Retinal pigment epithelial cell (primary cell): ENCODE measurements around the gene ZNF292.

Experiments
- DNase-seq: peaks from one replicate; pipeline ENCODE4 v3.0.0-alpha.2; 2010; ENCODE audit warnings: low read depth
- H3K4me3 ChIP-seq: 2 replicates; pipeline ENCODE4 v1.5.1; 2011; ENCODE audit warnings: mild to moderate bottlenecking, low read length, control low read depth, moderate library complexity
- TF ChIP-seq, protein P1 (sequence below): conservative IDR thresholded peaks from 2 replicates; pipeline ENCODE4 v1.5.1; 2011; ENCODE audit warnings: low read depth, low read length, control low read depth, inconsistent platforms

The ZNF292 gene

GRCh38 chr6:87261534-87261933, 106.2 kb downstream of the ZNF292 start:
- TF ChIP-seq, protein P1, sequence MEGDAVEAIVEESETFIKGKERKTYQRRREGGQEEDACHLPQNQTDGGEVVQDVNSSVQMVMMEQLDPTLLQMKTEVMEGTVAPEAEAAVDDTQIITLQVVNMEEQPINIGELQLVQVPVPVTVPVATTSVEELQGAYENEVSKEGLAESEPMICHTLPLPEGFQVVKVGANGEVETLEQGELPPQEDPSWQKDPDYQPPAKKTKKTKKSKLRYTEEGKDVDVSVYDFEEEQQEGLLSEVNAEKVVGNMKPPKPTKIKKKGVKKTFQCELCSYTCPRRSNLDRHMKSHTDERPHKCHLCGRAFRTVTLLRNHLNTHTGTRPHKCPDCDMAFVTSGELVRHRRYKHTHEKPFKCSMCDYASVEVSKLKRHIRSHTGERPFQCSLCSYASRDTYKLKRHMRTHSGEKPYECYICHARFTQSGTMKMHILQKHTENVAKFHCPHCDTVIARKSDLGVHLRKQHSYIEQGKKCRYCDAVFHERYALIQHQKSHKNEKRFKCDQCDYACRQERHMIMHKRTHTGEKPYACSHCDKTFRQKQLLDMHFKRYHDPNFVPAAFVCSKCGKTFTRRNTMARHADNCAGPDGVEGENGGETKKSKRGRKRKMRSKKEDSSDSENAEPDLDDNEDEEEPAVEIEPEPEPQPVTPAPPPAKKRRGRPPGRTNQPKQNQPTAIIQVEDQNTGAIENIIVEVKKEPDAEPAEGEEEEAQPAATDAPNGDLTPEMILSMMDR: no peak
- no peak for DNase-seq
- no peak overlapping the region for H3K4me3 ChIP-seq

DNA sequence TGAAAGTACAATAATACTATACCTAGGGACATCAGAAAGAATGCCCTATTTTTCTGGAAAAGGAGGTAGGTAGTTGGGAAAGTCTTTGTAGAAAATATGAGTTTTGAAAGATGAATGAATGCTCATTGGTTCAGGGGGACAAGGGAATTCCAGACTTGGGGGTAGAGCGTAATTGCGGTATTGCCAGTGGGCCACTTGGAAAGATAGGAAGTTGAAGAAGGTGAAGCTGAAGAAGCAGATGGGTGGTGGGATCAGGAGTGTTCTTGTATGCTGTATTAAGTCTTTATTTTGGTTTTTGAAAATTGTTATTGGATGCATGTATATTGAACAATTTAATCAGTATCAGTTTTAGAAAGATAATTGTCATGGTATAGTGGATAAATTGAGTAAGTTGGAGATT, 109.1 kb downstream of the ZNF292 start:
- DNase-seq: no peak
- TF ChIP-seq, protein P1: no peak
- H3K4me3 ChIP-seq: no peak overlapping the region

DNA sequence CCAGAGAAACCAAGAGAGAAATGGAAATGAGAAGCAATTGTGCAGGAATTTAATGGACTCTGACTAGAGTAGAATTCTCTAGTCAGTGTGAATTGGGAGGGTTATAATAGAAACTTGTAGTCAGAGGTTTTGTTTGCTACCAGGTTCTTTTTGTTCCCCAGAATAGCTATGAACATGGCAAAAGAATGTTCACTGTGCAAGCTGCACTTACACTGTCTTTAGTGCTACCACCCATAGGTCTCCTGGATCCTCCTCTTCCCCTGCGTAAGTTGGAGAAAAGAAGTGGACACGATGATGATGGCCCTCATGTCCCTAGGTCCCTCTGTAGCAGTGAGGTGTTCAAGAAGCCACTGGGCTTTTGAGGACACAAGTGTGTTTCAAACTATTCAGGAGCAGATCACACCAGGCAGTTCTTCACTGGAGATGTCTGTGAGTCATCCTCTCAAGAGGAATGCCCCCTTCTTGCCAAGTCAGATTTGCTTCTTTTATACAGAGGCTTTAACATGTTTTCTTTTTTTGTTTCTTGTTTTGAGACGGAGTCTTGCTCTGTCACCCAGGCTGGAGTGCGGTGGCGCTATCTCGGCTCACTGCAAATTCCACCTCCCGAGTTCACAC, 119.4 kb downstream of the ZNF292 start:
- no peak overlapping the region for H3K4me3 ChIP-seq
- peak; percentile 17 for DNase-seq
- TF ChIP-seq, protein P1: no peak

GRCh38 chr6:87276624-87277023, 121.3 kb downstream of the ZNF292 start:
- no peak for DNase-seq

DNA sequence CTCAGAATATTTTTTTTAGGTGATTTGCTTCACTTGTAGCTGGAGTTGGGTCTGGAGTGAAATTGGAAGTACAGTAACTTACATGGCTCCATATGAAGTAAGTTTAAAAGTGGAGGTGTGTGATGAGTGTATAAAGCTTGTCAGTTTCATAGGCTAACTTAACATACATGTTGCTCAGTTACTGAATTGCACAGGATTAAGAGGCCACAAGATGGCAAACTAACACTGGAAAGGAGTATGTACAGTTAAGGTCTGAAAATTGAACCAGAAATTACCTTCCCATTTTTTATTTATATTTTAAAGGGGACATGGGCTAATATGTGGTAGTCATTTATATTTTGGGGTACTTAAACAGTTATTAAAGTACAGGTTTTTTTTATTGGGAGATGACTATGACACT, 121.8 kb downstream of the ZNF292 start:
- no peak for DNase-seq
- no peak overlapping the region for H3K4me3 ChIP-seq
- TF ChIP-seq, protein P1: peak; percentile 41

More at GRCh38 chr6:87276624-87277023, 121.3 kb downstream of the ZNF292 start:
- TF ChIP-seq, protein P1: no peak
- H3K4me3 ChIP-seq: no peak overlapping the region

- no peak for DNase-seq
- TF ChIP-seq, protein P1: no peak
- H3K4me3 ChIP-seq: no peak overlapping the region
These were observed 123.8 kb downstream of the ZNF292 start for GRCh38 chr6:87279196-87279595.

- TF ChIP-seq, protein P1: no peak
- no peak for DNase-seq
- no peak overlapping the region for H3K4me3 ChIP-seq
These were observed 126.1 kb downstream of the ZNF292 start for GRCh38 chr6:87281426-87281825.
